ENCODE measurements around the gene RAP2A.

Gene RAP2A

DNA sequence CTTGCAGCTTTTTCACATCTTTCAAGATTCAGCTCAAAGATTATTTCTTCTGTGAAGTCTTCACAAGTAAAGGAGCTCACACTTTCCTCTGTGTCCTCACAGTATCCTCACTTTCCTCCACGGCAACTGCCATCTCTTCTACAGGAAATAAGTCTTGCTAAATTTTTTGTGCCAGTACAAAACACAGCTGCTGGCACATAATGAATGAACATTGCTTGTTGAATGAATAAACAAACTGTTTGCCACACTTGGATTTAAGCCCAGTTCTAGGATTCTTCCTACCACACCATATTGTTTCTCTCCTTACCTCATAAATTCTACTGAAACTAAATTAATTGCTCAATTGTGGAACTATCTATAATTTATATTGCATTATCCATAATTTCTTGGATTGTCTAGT is 59.5 kb downstream of the RAP2A start:
- no peaks in the 10 kb centered on the region for H3K4me1 ChIP-seq (ENCODE audit: low read length)
- no peak overlapping the region for H3K4me2 ChIP-seq (ENCODE audit: low read depth, low read length)
- no peak overlapping the region for H3K4me3 ChIP-seq (ENCODE audit: low read length)
- H3K9ac ChIP-seq (ENCODE audit: low read length): no peak overlapping the region
- no peaks in the 10 kb centered on the region for H3K27me3 ChIP-seq (replicated peaks; ENCODE audit: insufficient read depth, low read length)
- no peak overlapping the region for H2AFZ ChIP-seq (ENCODE audit: low read length)
- no peak for DNase-seq
- no peaks in the 10 kb centered on the region for H4K20me1 ChIP-seq (ENCODE audit: insufficient read depth, low read length)
- no peaks in the 10 kb centered on the region for H3K9me2 ChIP-seq (replicated peaks; ENCODE audit: insufficient read depth, low read length)
- TF ChIP-seq, protein P1, sequence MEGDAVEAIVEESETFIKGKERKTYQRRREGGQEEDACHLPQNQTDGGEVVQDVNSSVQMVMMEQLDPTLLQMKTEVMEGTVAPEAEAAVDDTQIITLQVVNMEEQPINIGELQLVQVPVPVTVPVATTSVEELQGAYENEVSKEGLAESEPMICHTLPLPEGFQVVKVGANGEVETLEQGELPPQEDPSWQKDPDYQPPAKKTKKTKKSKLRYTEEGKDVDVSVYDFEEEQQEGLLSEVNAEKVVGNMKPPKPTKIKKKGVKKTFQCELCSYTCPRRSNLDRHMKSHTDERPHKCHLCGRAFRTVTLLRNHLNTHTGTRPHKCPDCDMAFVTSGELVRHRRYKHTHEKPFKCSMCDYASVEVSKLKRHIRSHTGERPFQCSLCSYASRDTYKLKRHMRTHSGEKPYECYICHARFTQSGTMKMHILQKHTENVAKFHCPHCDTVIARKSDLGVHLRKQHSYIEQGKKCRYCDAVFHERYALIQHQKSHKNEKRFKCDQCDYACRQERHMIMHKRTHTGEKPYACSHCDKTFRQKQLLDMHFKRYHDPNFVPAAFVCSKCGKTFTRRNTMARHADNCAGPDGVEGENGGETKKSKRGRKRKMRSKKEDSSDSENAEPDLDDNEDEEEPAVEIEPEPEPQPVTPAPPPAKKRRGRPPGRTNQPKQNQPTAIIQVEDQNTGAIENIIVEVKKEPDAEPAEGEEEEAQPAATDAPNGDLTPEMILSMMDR (IDR thresholded peaks at IDR 0.05; ENCODE audit: low read length): no peak
- TF ChIP-seq EZH2phosphoT487 (IDR thresholded peaks at IDR 0.05; ENCODE audit: low read length) (no peak), EZH2 (optimal IDR thresholded peaks at IDR 0.05; ENCODE audit: low read depth, low read length) (no peak)
- H3F3A ChIP-seq (ENCODE audit: insufficient read depth, low read length): no peaks in the 10 kb centered on the region
- H3K36me3 ChIP-seq (replicated peaks; ENCODE audit: insufficient read depth, low read length): no peaks in the 10 kb centered on the region
- H3K9me3 ChIP-seq (replicated peaks; ENCODE audit: insufficient read depth, low read length): no peaks in the 10 kb centered on the region
- no peaks in the 10 kb centered on the region for H3K79me2 ChIP-seq (ENCODE audit: low read length)
- H3K27ac ChIP-seq (ENCODE audit: low read length): no peak overlapping the region

DNA sequence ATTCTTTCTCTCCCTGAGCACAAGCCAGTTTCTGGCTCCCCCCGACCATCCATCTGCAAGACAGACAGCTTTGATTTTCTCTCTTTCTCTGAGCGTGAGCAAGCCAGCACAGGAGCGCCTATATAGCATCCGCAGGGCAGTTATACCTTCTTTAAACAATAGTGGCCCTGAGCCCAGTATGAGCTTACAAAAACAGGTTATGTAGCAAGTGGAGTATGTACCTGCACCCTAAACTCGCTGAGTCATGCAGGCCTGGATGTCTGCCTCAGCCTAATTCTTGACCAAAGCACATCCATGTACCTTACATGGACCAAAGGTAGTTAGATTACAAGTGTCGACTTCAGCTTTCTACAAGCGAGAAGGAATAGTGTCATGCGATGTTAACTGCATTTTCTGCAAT is 61.7 kb downstream of the RAP2A start:
- no peak overlapping the region for H3K4me3 ChIP-seq (ENCODE audit: low read length)
- no peak overlapping the region for H2AFZ ChIP-seq (ENCODE audit: low read length)
- H3K27me3 ChIP-seq (replicated peaks; ENCODE audit: insufficient read depth, low read length): no peaks in the 10 kb centered on the region
- H3K9me2 ChIP-seq (replicated peaks; ENCODE audit: insufficient read depth, low read length): no peaks in the 10 kb centered on the region
- no peak overlapping the region for H3K9ac ChIP-seq (ENCODE audit: low read length)
- H3K27ac ChIP-seq (ENCODE audit: low read length): no peak overlapping the region
- H3K4me1 ChIP-seq (ENCODE audit: low read length): no peaks in the 10 kb centered on the region
- no peak overlapping the region for H3K4me2 ChIP-seq (ENCODE audit: low read depth, low read length)
- H3K79me2 ChIP-seq (ENCODE audit: low read length): no peaks in the 10 kb centered on the region
- no peaks in the 10 kb centered on the region for H3K9me3 ChIP-seq (replicated peaks; ENCODE audit: insufficient read depth, low read length)
- DNase-seq: no peak
- H3F3A ChIP-seq (ENCODE audit: insufficient read depth, low read length): no peaks in the 10 kb centered on the region
- TF ChIP-seq EZH2phosphoT487 (IDR thresholded peaks at IDR 0.05; ENCODE audit: low read length): no peak
- TF ChIP-seq EZH2 (optimal IDR thresholded peaks at IDR 0.05; ENCODE audit: low read depth, low read length): no peak
- TF ChIP-seq, protein P1 (IDR thresholded peaks at IDR 0.05; ENCODE audit: low read length): no peak
- H4K20me1 ChIP-seq (ENCODE audit: insufficient read depth, low read length): no peaks in the 10 kb centered on the region
- H3K36me3 ChIP-seq (replicated peaks; ENCODE audit: insufficient read depth, low read length): no peaks in the 10 kb centered on the region

DNA sequence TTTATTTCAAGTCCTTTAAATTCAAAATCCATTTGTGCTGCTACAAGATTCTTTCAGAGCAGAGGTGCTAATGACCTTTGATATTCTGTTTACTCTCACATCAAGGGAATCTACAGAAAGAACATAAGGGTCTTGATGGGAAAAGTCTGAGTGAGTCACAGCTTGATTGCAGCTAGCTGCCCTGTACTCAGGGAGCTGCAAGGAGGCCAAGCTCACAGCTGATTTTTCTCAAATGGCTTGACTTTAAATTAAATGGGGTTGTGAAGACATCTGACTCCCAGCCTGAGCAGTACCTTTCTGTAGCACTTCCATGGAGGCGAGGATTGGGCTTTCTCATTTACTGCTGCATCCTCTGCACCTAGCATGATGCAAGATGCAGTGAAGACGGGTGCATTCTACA is 62.5 kb downstream of the RAP2A start:
- H3K9me3 ChIP-seq (replicated peaks; ENCODE audit: insufficient read depth, low read length): no peaks in the 10 kb centered on the region
- H3K9ac ChIP-seq (ENCODE audit: low read length): no peak overlapping the region
- H3K9me2 ChIP-seq (replicated peaks; ENCODE audit: insufficient read depth, low read length): no peaks in the 10 kb centered on the region
- H3K4me3 ChIP-seq (ENCODE audit: low read length): no peak overlapping the region
- no peaks in the 10 kb centered on the region for H3K79me2 ChIP-seq (ENCODE audit: low read length)
- H3K4me1 ChIP-seq (ENCODE audit: low read length): no peaks in the 10 kb centered on the region
- no peaks in the 10 kb centered on the region for H3K36me3 ChIP-seq (replicated peaks; ENCODE audit: insufficient read depth, low read length)
- H3F3A ChIP-seq (ENCODE audit: insufficient read depth, low read length): no peaks in the 10 kb centered on the region
- no peak for DNase-seq
- no peaks in the 10 kb centered on the region for H3K27me3 ChIP-seq (replicated peaks; ENCODE audit: insufficient read depth, low read length)
- H3K27ac ChIP-seq (ENCODE audit: low read length): no peak overlapping the region
- no peak for TF ChIP-seq EZH2phosphoT487 (IDR thresholded peaks at IDR 0.05; ENCODE audit: low read length)
- TF ChIP-seq, protein P1 (IDR thresholded peaks at IDR 0.05; ENCODE audit: low read length): no peak
- TF ChIP-seq EZH2 (optimal IDR thresholded peaks at IDR 0.05; ENCODE audit: low read depth, low read length): no peak
- no peaks in the 10 kb centered on the region for H4K20me1 ChIP-seq (ENCODE audit: insufficient read depth, low read length)
- no peak overlapping the region for H2AFZ ChIP-seq (ENCODE audit: low read length)
- no peak overlapping the region for H3K4me2 ChIP-seq (ENCODE audit: low read depth, low read length)
